Esophagus muscularis mucosa (tissue), 3 donors: ENCODE results near the gene PTPRN2.

Experiments
- EP300 ChIP-seq: sonication (generic); formaldehyde crosslinking; IDR thresholded peaks from one replicate; pipeline ENCODE4 v1.6.1; 2017; ENCODE audit warnings: antibody characterized with exemption
- TF ChIP-seq, protein P1 (sequence below), 3 experiments: fragments of 200-600 bp in 2 of 3; fragments of 450-650 bp in 1 of 3; sonication (generic) in 2 of 3; IDR thresholded peaks; one replicate each; pipeline ENCODE4 v1.5.1; 2017 to 2019; ENCODE audit warnings: antibody characterized with exemption in 3 of 3, mild to moderate bottlenecking in 2 of 3, moderate library complexity in 1 of 3

DNA sequence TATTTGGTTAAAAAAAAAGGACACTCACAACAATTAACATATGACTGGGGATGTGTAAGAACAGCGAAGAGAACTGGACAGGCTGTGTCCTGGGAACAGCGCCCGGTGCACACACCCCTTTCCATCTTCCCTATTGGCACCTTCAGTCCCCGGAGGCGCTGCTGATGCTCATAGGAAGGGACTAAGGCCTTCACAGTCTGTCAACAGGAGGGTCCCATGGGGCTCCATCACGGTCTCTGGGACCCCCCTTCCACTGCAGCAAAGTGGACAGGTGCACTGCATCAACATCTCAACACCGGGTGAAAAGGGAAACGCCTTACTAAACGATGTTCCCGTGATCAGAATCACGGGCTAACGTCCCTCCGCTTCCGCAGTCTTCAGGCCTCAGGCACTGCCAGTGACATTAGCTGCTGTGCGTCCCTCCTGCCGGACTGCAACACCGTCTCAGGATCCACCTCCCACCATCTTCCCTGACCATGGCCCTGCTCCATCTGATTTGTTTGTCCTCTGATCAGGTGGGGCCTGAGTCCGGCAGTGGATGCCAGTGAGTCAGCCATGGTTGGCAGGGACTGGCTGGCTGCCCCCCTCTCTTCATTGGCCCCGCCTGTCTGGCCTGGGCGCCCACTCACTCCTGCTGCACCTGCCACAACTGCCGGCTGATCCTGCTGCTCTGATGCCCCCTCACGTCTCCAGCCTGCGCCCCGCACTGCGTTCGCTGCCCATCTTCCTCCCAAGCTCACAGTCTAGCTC, 636.1 kb downstream of the PTPRN2 start:
- no peak for TF ChIP-seq EP300
- TF ChIP-seq, protein P1, sequence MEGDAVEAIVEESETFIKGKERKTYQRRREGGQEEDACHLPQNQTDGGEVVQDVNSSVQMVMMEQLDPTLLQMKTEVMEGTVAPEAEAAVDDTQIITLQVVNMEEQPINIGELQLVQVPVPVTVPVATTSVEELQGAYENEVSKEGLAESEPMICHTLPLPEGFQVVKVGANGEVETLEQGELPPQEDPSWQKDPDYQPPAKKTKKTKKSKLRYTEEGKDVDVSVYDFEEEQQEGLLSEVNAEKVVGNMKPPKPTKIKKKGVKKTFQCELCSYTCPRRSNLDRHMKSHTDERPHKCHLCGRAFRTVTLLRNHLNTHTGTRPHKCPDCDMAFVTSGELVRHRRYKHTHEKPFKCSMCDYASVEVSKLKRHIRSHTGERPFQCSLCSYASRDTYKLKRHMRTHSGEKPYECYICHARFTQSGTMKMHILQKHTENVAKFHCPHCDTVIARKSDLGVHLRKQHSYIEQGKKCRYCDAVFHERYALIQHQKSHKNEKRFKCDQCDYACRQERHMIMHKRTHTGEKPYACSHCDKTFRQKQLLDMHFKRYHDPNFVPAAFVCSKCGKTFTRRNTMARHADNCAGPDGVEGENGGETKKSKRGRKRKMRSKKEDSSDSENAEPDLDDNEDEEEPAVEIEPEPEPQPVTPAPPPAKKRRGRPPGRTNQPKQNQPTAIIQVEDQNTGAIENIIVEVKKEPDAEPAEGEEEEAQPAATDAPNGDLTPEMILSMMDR (IDR thresholded peaks at IDR 0.05): no peak
